ENCODE measurements around the gene ZNF689.
"Not testable (repeated sequence)": the region's sequence is repeated elsewhere in the genome, so short reads cannot be mapped to it uniquely, and the experiment has no call there.

Gene ZNF689

DNA sequence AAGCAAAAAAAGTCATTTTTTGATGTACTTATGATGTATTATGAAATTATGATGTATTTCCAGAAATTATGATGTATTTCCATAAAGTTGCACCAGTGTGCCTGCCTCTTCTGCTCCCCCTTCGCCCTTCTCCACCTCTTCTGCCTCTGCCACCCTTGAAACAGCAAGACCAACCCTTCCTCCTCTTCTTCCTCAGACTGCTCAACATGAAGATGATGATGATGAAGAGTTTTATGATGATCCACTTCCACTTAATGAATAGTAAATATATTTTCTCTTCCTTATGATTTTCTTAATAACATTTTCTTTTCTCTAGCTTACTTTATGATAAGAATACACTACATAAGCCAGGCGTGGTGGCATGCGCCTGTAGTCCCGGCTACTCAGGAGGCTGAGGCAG lies 17.3 kb downstream of the ZNF689 start:
- POLR2A ChIA-PET, result no interaction called here
- CTCF ChIA-PET, result interaction anchor here (0.6 to 1.1 kb wide), 2 partner anchors 10 to 23 kb away, joined by 3 read pairs; no protein-coding TSS in a partner anchor
- H3K4me3 ChIP-seq (ENCODE audit: low read depth, low read length), result no peak overlapping the region
- no peak for DNase-seq (ENCODE audit: low read depth, low spot score)
- TF ChIP-seq, protein P1, sequence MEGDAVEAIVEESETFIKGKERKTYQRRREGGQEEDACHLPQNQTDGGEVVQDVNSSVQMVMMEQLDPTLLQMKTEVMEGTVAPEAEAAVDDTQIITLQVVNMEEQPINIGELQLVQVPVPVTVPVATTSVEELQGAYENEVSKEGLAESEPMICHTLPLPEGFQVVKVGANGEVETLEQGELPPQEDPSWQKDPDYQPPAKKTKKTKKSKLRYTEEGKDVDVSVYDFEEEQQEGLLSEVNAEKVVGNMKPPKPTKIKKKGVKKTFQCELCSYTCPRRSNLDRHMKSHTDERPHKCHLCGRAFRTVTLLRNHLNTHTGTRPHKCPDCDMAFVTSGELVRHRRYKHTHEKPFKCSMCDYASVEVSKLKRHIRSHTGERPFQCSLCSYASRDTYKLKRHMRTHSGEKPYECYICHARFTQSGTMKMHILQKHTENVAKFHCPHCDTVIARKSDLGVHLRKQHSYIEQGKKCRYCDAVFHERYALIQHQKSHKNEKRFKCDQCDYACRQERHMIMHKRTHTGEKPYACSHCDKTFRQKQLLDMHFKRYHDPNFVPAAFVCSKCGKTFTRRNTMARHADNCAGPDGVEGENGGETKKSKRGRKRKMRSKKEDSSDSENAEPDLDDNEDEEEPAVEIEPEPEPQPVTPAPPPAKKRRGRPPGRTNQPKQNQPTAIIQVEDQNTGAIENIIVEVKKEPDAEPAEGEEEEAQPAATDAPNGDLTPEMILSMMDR (IDR thresholded peaks at IDR 0.05; ENCODE audit: insufficient read depth, low read length, missing control alignments), result no peak

DNA sequence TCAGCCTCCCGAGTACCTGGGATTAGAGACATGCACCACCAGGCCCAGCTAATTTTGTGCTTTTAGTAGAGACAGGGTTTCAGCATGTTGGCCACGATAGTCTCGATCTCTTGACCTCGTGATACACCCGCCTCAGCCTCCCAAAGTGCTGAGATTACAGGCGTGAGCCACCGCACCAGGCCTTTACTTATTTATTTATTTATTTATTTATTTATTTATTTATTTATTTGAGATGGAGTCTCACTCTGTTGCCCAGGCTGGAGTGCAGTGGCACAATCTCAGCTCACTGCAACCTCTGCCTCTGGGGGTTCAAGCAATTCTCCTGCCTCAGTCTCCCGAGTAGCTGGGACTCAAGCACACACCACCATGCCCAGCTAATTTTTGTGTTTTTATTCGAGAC lies 19.3 kb downstream of the ZNF689 start:
- POLR2A ChIA-PET; DNase-seq (ENCODE audit: low read depth, low spot score); H3K4me3 ChIP-seq (ENCODE audit: low read depth, low read length): not testable (repeated sequence)
- CTCF ChIA-PET, result interaction anchor here (1.2 kb wide), 1 partner anchor 12 kb away, joined by 4 read pairs; no protein-coding TSS in a partner anchor

GRCh38 chr16:30589582-30589981 lies 20.6 kb downstream of the ZNF689 start:
- DNase-seq (ENCODE audit: low read depth, low spot score); POLR2A ChIA-PET; H3K4me3 ChIP-seq (ENCODE audit: low read depth, low read length): not testable (repeated sequence)
- CTCF ChIA-PET, result interaction anchor here (1.8 to 6.1 kb wide), 2 partner anchors 10 to 17 kb away, joined by 4 to 57 read pairs; partner anchors contain the start of gene ZNF688

DNA sequence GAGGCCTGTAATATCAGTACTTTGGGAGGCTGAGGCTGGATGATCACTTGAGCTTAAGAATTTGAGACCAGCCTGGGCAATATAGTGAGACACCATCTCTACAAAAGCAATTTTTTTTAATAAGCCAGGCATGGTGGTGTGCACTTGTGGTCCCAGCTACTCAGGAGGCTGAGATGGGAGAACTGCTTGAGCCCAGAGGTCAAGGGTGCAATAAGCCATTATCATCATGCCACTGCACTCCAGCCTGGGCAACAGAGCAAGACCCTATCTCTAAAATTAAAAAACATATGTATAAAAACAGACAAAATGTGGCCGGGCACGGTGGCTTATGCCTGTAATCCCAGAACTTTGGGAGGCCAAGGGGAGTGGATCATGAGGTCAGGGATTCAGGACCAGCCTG lies 21.5 kb downstream of the ZNF689 start:
- ChIA-PET POLR2A (no interaction called here), CTCF (interaction anchor here (1.8 to 6.1 kb wide), 3 partner anchors 11 to 42 kb away, joined by 4 to 57 read pairs (median 30); partner anchors contain the start of gene ZNF688)
- no peak for DNase-seq (ENCODE audit: low read depth, low spot score)
- TF ChIP-seq, protein P1 (IDR thresholded peaks at IDR 0.05; ENCODE audit: insufficient read depth, low read length, missing control alignments), result no peak
- H3K4me3 ChIP-seq (ENCODE audit: low read depth, low read length), result no peak overlapping the region

GRCh38 chr16:30585400-30586191 lies 24.6 kb downstream of the ZNF689 start, which contains the start of gene ZNF785:
Gene ZNF785 (minus strand): TSS chr16:30585697. CDS start chr16:30585611, 86 bp downstream.
- CTCF ChIA-PET, result interaction anchor here (0.8 to 6.1 kb wide), 10 partner anchors 9 to 219 kb away, joined by 3 to 57 read pairs (median 4); partner anchors contain the start of gene ZNF689
- peak within 1 kb of the TSS; percentile 79 for H3K4me3 ChIP-seq (ENCODE audit: low read depth, low read length)
- POLR2A ChIA-PET, result interaction anchor here (0.6 to 1.6 kb wide), 4 partner anchors 8 to 65 kb away, joined by 3 to 4 read pairs (median 4); partner anchors contain the start of genes PRR14 and ZNF688
- DNase-seq (ENCODE audit: low read depth, low spot score), result peak; percentile 96
- TF ChIP-seq, protein P1 (IDR thresholded peaks at IDR 0.05; ENCODE audit: insufficient read depth, low read length, missing control alignments), result peak; percentile 11

DNA sequence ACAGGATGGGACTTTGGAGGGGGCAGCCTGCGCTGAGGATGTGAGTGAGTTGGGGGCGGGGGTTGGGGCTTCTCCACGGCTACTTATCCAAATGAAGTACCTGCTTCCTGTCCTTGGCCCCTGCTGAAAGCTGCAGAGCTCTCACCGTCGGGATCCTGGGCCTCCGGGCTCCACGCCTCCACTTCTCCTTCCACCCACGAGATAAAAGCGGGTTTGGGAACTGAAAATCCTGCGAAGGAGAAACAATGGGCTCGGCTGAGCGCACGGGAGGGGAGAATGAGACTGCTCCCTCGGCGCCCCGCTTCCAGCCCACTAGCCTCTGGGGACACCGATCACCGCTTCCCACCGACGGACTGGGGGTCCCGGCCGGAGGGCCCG lies 25.2 kb downstream of the ZNF689 start:
- DNase-seq (ENCODE audit: low read depth, low spot score), result no peak
- ChIA-PET POLR2A (interaction anchor here (1.0 to 1.4 kb wide), 2 partner anchors 13 to 58 kb away, joined by 4 read pairs; partner anchors contain the start of gene ZNF688), CTCF (interaction anchor here (1.4 to 6.1 kb wide), 5 partner anchors 9 to 49 kb away, joined by 5 to 57 read pairs (median 10); no protein-coding TSS in a partner anchor)
- peak overlapping the region; percentile 79 for H3K4me3 ChIP-seq (ENCODE audit: low read depth, low read length)
- TF ChIP-seq, protein P1 (IDR thresholded peaks at IDR 0.05; ENCODE audit: insufficient read depth, low read length, missing control alignments), result no peak
